Choroid plexus epithelial cell (primary cell): ENCODE measurements around the gene RIT1.

ENCODE experiments used
- DNase-seq: peaks from one replicate; pipeline ENCODE4 v3.0.0-alpha.2; 2010; ENCODE audit warnings: low read depth
- H3K4me3 ChIP-seq: 2 replicates; pipeline ENCODE4 v1.5.1; 2011; ENCODE audit warnings: low read depth, mild to moderate bottlenecking, control low read depth, low read length, moderate library complexity
- TF ChIP-seq, protein P1 (sequence below): conservative IDR thresholded peaks from 2 replicates; pipeline ENCODE4 v1.5.1; 2011; ENCODE audit warnings: low read depth, mild to moderate bottlenecking, control low read depth, inconsistent platforms, low read length, moderate library complexity

The RIT1 gene

DNA sequence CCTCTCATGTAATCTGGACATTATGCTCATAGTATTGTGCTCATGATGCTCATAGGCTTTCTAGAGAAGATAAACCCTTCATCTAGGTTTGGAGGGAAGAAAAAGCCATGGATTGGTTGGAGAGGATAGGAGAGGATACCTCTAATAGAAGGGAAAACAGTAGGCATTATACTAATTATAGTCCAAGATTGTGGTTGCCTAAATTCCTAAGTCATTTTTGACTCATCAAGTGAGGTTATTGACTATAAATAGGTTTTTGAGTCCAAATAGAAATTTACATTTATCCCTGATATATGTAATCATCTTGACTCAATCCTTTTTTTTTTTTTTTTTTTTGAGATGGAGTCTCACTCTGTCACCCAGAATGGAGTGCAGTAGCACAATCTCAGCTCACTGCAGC is 46.8 kb downstream of the RIT1 start:
- TF ChIP-seq, protein P1, sequence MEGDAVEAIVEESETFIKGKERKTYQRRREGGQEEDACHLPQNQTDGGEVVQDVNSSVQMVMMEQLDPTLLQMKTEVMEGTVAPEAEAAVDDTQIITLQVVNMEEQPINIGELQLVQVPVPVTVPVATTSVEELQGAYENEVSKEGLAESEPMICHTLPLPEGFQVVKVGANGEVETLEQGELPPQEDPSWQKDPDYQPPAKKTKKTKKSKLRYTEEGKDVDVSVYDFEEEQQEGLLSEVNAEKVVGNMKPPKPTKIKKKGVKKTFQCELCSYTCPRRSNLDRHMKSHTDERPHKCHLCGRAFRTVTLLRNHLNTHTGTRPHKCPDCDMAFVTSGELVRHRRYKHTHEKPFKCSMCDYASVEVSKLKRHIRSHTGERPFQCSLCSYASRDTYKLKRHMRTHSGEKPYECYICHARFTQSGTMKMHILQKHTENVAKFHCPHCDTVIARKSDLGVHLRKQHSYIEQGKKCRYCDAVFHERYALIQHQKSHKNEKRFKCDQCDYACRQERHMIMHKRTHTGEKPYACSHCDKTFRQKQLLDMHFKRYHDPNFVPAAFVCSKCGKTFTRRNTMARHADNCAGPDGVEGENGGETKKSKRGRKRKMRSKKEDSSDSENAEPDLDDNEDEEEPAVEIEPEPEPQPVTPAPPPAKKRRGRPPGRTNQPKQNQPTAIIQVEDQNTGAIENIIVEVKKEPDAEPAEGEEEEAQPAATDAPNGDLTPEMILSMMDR, result no peak
- no peak for DNase-seq
- no peak overlapping the region for H3K4me3 ChIP-seq

DNA sequence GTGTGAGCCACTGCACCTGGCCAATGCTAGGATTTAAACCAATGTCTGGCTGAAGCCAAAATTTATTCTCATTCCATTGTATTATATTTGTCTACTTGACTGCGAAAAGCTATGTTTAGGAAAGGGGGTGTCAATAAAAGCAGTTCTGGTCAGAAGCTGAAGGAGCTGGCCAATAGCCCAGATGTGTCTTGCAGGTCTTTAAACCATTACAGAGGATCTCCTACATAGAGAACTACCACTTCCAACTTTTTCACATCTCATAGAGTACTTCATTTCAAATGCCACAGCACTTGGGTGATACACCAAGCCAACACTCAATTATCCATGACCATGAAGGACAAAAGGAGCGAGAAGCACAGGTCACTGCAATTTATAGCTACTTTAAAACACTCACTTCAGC is 49.3 kb downstream of the RIT1 start:
- DNase-seq, result no peak
- H3K4me3 ChIP-seq, result no peak overlapping the region
- TF ChIP-seq, protein P1, result no peak

DNA sequence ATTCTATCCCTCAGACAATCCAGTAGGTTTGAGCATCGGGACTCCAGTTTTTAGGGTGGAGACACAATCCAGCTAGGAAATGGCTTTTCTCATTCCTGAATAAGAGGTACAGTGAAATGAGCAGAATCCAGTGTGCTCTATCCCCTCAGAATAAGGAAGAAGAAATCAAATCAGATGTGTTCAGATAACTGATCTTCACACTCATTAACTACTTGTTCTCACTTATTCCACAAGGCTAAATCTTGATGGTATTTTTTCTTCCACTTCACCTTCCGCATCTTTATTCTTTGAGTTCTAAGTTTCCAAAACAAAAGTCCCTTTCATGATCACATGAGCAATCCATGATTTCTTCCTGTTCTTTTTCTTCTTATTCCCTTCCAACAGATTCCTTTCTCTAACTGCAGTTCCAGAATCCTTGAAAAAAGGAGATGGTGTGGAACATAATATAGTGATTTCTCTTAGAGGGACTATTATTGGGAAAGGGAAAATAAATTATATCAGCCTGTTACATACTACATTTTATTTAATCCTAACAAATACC is 50.1 kb downstream of the RIT1 start:
- H3K4me3 ChIP-seq, result no peak overlapping the region
- TF ChIP-seq, protein P1, result no peak
- no peak for DNase-seq

DNA sequence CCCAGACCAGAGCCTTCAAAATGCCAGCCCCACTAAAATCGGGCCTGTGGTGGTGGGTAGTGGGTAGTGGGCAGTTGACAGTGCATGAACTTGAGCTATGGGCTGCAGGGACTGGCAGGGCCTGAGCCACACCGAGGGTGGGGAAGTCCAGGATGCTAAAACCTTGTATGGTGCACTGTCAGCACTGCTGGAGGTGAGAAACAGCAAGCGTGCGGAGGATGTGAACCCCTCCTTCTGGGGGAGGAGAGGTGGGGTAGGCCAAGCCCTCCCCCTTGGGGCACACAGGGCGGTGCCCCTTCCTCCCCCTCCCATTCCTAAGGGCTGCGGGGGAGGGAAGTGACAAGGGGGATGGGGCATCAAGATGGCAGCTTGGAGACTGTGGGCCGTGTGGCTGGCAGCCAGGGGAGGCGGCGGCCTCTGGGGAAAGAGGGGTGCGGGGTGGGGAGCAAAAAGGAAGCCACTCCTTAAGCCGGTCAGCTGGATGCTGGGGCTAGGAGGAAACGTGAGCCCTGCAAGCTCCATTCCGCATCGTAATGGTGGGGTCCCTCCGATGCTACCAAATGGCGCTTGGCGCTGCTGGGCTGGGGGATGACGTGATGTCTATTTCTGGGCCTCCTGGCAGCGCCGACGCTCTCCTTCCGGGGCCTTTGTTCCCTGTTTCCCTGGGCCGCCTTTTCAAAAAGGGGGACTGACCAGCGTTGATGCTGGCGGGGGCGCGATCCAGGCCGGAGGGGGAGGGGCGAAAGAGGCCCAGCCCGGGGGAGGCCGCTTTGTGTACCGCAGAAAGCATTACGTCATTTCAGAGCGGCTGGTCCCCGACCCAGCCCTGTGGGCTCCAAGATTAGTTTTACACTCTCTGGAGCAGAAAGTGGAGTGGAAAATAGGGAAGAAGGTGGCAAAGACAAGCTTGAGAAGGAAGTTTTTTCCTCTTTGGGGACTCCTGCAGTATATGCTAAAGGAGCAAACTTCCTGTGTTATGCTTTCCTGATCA is 51.0 kb downstream of the RIT1 start:
- peak; percentile 80 for DNase-seq
- H3K4me3 ChIP-seq, result peak overlapping the region; percentile 57
- TF ChIP-seq, protein P1, result no peak

DNA sequence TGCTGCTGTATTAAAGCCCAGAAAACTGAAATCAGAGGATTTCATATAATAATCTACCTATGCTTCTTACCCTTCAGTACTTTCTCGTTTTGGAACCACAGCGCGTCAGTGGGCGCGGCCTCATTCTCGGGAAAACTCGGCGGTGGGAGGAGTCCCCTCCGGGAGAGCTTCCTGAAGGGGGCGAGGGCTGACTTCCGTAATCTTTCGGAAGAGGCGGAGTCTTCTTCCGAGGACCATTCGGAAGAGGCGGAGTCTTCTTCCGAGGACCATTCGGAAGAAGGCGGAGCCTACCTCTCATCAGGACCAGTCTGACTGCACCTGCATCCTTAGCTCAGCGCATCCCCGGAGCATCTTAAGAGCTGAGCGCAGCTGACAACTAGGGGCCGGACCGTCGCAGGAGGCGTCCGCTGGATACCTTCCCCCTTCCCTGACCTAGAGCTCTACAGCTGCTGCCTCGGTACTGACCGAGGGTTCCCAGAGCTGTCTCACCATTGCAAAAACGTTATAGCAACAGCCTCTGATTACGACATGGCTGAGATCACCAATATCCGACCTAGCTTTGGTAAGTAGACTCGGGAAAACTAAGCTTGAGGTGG is 51.8 kb downstream of the RIT1 start, which contains the start of gene SYT11:
Gene SYT11, plus strand, starts transcription at position 334 of the 596 bp plus-strand sequence. Its CDS starts 195 bp downstream, at position 529.
- peak; percentile 97 for DNase-seq
- TF ChIP-seq, protein P1, result peak; percentile 7

DNA sequence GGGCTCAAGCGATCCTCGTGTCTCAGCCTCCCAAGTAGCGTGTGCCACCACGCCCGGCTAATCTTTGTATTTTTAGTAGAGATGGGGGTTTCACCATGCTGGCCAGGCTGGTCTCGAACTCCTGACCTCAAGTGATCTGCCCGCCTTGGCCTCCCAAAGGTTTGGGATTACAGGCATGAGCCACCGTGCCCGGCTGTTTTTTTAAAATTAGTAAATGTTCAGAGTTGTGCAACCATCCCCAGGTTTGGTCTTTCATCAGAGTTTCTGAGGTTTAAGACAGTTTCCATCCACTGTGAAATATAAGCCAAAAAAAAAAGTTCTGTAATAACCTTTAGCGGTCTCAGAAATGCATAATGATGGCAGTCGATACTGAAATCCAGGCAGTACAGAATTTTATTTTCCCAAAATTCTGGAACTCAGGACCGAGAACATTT is 52.3 kb downstream of the RIT1 start:
- peak; percentile 68 for DNase-seq
- H3K4me3 ChIP-seq, result peak overlapping the region; percentile 61

More for the DNA sequence above, 51.8 kb downstream of the RIT1 start, which contains the start of gene SYT11:
- peak within 1 kb of the TSS; percentile 61 for H3K4me3 ChIP-seq

More for the DNA sequence above, 52.3 kb downstream of the RIT1 start:
- TF ChIP-seq, protein P1, result no peak
